ENCODE measurements around the gene CNN2. TPM values are rescaled to one million over a fixed set of nuclear protein-coding genes. Genes with fewer than 3 reads are reported as not detected.

Gene CNN2
- total and polyA plus RNA-seq, 2 of the 4 experiments (the other 2 are of a cell fraction), result 272 to 395 TPM

- dilution Hi-C loops (cut with HindIII; ENCODE audit: low sequenced_read_pairs, unreplicated experiment) (no loop called here), intact Hi-C loops (cut with micrococcal nuclease) (no loop called here), in situ Hi-C loops (cut with MboI; ENCODE audit: low sequenced_read_pairs) (no loop called here)
- H4K91ac ChIP-seq (ENCODE audit: insufficient read depth, low read depth, low read length), result no peak overlapping the region
- no peak overlapping the region for H2AFZ ChIP-seq (replicated peaks; ENCODE audit: low read length, poor library complexity)
- H3K9ac ChIP-seq (ENCODE audit: low read depth, low read length), result no peak overlapping the region
- H4K8ac ChIP-seq (ENCODE audit: low read depth in 2 of 2, low read length in 2 of 2), result no peak overlapping the region
- H3K18ac ChIP-seq (ENCODE audit: low read depth, low read length), result no peak overlapping the region
- no peak overlapping the region for H3K23ac ChIP-seq (ENCODE audit: low read depth, low read length)
- no peak overlapping the region for H4K5ac ChIP-seq (ENCODE audit: low read depth, low read length)
- H3K27me3 ChIP-seq (ENCODE audit: control insufficient read depth, insufficient read depth, low read length), result peaks cover 9% of the 10 kb centered on the region
- BruUV-seq (replicated peaks), result no TSS peak
- H3K4me1 ChIP-seq (ENCODE audit: control insufficient read depth, insufficient read depth, low read length), result peaks cover 3% of the 10 kb centered on the region; the same call in 1 of the 2 replicates
- TF ChIP-seq CHD1 (IDR thresholded peaks at IDR 0.05; ENCODE audit: low read depth, low read length), result no peak
- no peak for TF ChIP-seq POLR2A (IDR thresholded peaks at IDR 0.05; ENCODE audit: low read depth, low read length)
- TF ChIP-seq RCOR1 (IDR thresholded peaks at IDR 0.05; ENCODE audit: insufficient replicate concordance, low read length), result no peak
- no peak for TF ChIP-seq FOS (IDR thresholded peaks at IDR 0.05; ENCODE audit: low read depth, low read length)
- no peak for TF ChIP-seq BHLHE40 (IDR thresholded peaks at IDR 0.05; ENCODE audit: low read depth, low read length)
- no peak for TF ChIP-seq MAZ (IDR thresholded peaks at IDR 0.05; ENCODE audit: borderline replicate concordance, low read depth, low read length)
- TF ChIP-seq RFX5 (IDR thresholded peaks at IDR 0.05; ENCODE audit: low read depth, low read length), result no peak
- TF ChIP-seq RAD21 (IDR thresholded peaks at IDR 0.05; ENCODE audit: low read length), result no peak
- no peak for TF ChIP-seq MAFK (IDR thresholded peaks at IDR 0.05; ENCODE audit: low read depth, low read length)
- TF ChIP-seq, protein P1, sequence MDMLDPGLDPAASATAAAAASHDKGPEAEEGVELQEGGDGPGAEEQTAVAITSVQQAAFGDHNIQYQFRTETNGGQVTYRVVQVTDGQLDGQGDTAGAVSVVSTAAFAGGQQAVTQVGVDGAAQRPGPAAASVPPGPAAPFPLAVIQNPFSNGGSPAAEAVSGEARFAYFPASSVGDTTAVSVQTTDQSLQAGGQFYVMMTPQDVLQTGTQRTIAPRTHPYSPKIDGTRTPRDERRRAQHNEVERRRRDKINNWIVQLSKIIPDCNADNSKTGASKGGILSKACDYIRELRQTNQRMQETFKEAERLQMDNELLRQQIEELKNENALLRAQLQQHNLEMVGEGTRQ (IDR thresholded peaks at IDR 0.05; ENCODE audit: low read depth, low read length), result no peak
- no peak for TF ChIP-seq ELK1 (IDR thresholded peaks at IDR 0.05; ENCODE audit: borderline replicate concordance, low read depth, low read length)
- TF ChIP-seq CEBPB (IDR thresholded peaks at IDR 0.05; ENCODE audit: low read depth, low read length), result no peak
- no peak for TF ChIP-seq MXI1 (IDR thresholded peaks at IDR 0.05; ENCODE audit: borderline replicate concordance, low read depth, low read length)
- H3K56ac ChIP-seq (ENCODE audit: extremely low read depth, insufficient read depth, low read length), result no peak overlapping the region
- H2BK15ac ChIP-seq (ENCODE audit: low read depth, low read length), result no peak overlapping the region
- no peak overlapping the region for H3K4me2 ChIP-seq (ENCODE audit: low read depth, low read length)
- H3K36me3 ChIP-seq (ENCODE audit: control insufficient read depth, insufficient read depth, low read length), result no peaks in the 10 kb centered on the region
- H3K9me1 ChIP-seq (ENCODE audit: insufficient read depth, low read length), result no peaks in the 10 kb centered on the region
- H4K20me1 ChIP-seq (ENCODE audit: insufficient read depth, low read length), result 0 out of 2 replicates have a peak, but pooled peaks cover 6% of the 10 kb centered on the region
- H2AK5ac ChIP-seq (ENCODE audit: low read depth, low read length), result no peak overlapping the region; the same call in 1 of the 2 replicates
- H3K14ac ChIP-seq (replicated peaks; ENCODE audit: low read depth, low read length), result no peak overlapping the region
- H3K79me1 ChIP-seq (ENCODE audit: low read depth in 1 of 2, low read length in 2 of 2), result no peaks in the 10 kb centered on the region
- H3K9me3 ChIP-seq (ENCODE audit: control insufficient read depth, insufficient read depth, low read length), result peaks cover 15% of the 10 kb centered on the region
- no peak overlapping the region for H2BK5ac ChIP-seq (ENCODE audit: low read depth, low read length, poor library complexity, severe bottlenecking)
- no peak for DNase-seq
- ChIA-PET CTCF (no interaction called here), POLR2A (ENCODE audit: unreplicated experiment) (no interaction called here)
- ATAC-seq (ENCODE audit: low read depth), result no peak
- H3K4me3 ChIP-seq (ENCODE audit: insufficient read depth, low read depth, low read length), result no peak overlapping the region
- WGBS, 2 experiments (ENCODE audit: extremely low coverage in 2 of 2, insufficient read length in 1 of 2), result 76% methylated on average over 8 of the region's 17 CpGs; no CpG with 5 or more reads in 1 of the 2 experiments
- no peak overlapping the region for H3K4ac ChIP-seq (ENCODE audit: low read depth, low read length)
- no peak overlapping the region for H2BK120ac ChIP-seq (ENCODE audit: low read depth, low read length)
- H3K27ac ChIP-seq (ENCODE audit: insufficient read depth, low read length), result no peak overlapping the region
- no peak overlapping the region for H2BK20ac ChIP-seq (ENCODE audit: low read depth, low read length)
- H2AK9ac ChIP-seq (replicated peaks; ENCODE audit: low read depth, low read length, poor library complexity), result no peak overlapping the region
Measured at GRCh38 chr19:1062387-1063029, 36.1 kb downstream of the CNN2 start.
